Measurements from ENCODE around the gene ABI3BP. TPM values are rescaled to one million over a fixed set of nuclear protein-coding genes. Genes with fewer than 3 reads are reported as not detected.

ABI3BP gene
- total RNA-seq, 1 donor from 2014 or later, result 1.1 TPM

DNA sequence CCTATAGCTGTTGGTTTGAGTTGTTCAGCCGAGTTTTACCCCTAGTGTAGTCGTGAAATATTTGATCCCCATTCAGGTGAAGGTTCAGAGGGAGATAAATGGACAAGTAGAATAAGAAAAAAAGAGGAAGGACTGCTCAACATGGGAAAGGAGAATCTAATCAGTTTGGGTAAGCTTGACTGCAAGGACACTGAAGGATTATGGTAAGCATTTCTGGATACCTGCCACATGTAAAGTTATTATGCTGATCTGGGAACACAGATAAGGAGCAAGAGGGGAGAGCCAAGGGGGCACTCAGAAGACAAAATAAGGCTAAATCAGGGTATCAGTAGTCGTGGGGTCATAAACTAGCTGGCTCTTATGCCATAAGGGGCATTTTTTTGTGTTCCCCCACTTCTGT, 234.1 kb downstream of the ABI3BP start:
- no peak overlapping the region for H3K4me3 Mint-ChIP-seq (ENCODE audit: unreplicated experiment)
- no peaks in the 10 kb centered on the region for H3K27me3 Mint-ChIP-seq (ENCODE audit: low read depth, unreplicated experiment)
- H2AFZ ChIP-seq (ENCODE audit: low read depth, low read length), result no peak overlapping the region
- no peak overlapping the region for H3K4me2 ChIP-seq (ENCODE audit: low read length)
- H3K4me3 ChIP-seq (ENCODE audit: insufficient read depth, low read depth, low read length), result no peak overlapping the region
- FAIRE-seq (no peak), DNase-seq (ENCODE audit: low read depth) (no peak)
- no peaks in the 10 kb centered on the region for H3K79me2 ChIP-seq (ENCODE audit: insufficient read depth, low read length)
- H3K4me1 ChIP-seq (ENCODE audit: insufficient read depth, low read length), result no peaks in the 10 kb centered on the region
- H3K27me3 ChIP-seq (ENCODE audit: insufficient read depth, low read length), result no peaks in the 10 kb centered on the region
- no peak overlapping the region for H3K27ac Mint-ChIP-seq (ENCODE audit: unreplicated experiment)
- H3K27ac ChIP-seq (ENCODE audit: low read depth, low read length), result no peak overlapping the region
- no peaks in the 10 kb centered on the region for H3K9me3 Mint-ChIP-seq (ENCODE audit: unreplicated experiment)
- peaks cover 3% of the 10 kb centered on the region for H3K36me3 Mint-ChIP-seq (ENCODE audit: low read depth, unreplicated experiment)
- H3K9me3 ChIP-seq (ENCODE audit: insufficient read depth, low read depth, low read length), result no peaks in the 10 kb centered on the region
- H3K36me3 ChIP-seq (ENCODE audit: insufficient read depth, low read length), result no peaks in the 10 kb centered on the region
- H4K20me1 ChIP-seq (ENCODE audit: insufficient read depth, low read length), result no peaks in the 10 kb centered on the region
- H3K4me1 Mint-ChIP-seq (ENCODE audit: low read depth, unreplicated experiment), result peaks cover 2% of the 10 kb centered on the region
- TF ChIP-seq, protein P1, sequence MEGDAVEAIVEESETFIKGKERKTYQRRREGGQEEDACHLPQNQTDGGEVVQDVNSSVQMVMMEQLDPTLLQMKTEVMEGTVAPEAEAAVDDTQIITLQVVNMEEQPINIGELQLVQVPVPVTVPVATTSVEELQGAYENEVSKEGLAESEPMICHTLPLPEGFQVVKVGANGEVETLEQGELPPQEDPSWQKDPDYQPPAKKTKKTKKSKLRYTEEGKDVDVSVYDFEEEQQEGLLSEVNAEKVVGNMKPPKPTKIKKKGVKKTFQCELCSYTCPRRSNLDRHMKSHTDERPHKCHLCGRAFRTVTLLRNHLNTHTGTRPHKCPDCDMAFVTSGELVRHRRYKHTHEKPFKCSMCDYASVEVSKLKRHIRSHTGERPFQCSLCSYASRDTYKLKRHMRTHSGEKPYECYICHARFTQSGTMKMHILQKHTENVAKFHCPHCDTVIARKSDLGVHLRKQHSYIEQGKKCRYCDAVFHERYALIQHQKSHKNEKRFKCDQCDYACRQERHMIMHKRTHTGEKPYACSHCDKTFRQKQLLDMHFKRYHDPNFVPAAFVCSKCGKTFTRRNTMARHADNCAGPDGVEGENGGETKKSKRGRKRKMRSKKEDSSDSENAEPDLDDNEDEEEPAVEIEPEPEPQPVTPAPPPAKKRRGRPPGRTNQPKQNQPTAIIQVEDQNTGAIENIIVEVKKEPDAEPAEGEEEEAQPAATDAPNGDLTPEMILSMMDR (IDR thresholded peaks at IDR 0.05; ENCODE audit: insufficient read depth, low read depth, low read length), result no peak
- H3K9ac ChIP-seq (ENCODE audit: low read length), result no peak overlapping the region

DNA sequence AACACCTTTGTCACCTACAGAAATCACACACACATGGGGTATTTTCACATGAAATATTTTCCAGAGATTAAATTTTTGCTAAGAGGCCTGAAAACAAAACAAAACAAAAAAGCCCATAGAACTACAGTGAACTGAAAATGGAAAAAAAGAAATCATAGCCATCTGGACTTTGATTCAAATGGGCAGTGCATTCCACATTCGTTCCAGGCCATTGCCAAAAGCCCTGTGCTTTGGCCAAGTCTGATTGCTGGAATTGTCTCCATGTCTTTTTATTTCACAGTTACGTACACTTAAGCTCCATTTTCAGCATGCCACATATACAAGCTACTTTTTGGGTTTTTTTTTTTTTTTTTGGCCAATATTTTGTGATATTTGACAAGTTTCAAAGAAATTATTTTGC, 236.8 kb downstream of the ABI3BP start:
- no peak overlapping the region for H3K9ac ChIP-seq (ENCODE audit: low read length)
- peaks cover 11% of the 10 kb centered on the region for H3K36me3 ChIP-seq (ENCODE audit: insufficient read depth, low read length)
- H3K27me3 ChIP-seq (ENCODE audit: insufficient read depth, low read length), result no peaks in the 10 kb centered on the region
- Mint-ChIP-seq H3K36me3 (ENCODE audit: low read depth, unreplicated experiment) (peaks cover 8% of the 10 kb centered on the region), H3K9me3 (ENCODE audit: unreplicated experiment) (no peaks in the 10 kb centered on the region), H3K4me3 (ENCODE audit: unreplicated experiment) (no peak overlapping the region), H3K4me1 (ENCODE audit: low read depth, unreplicated experiment) (peaks cover 2% of the 10 kb centered on the region), H3K27me3 (ENCODE audit: low read depth, unreplicated experiment) (no peaks in the 10 kb centered on the region), H3K27ac (ENCODE audit: unreplicated experiment) (no peak overlapping the region)
- peak; percentile 55 for DNase-seq (ENCODE audit: low read depth)
- H3K4me3 ChIP-seq (ENCODE audit: insufficient read depth, low read depth, low read length), result no peak overlapping the region
- H3K4me2 ChIP-seq (ENCODE audit: low read length), result no peak overlapping the region
- H4K20me1 ChIP-seq (ENCODE audit: insufficient read depth, low read length), result no peaks in the 10 kb centered on the region
- H3K4me1 ChIP-seq (ENCODE audit: insufficient read depth, low read length), result no peaks in the 10 kb centered on the region
- no peak overlapping the region for H2AFZ ChIP-seq (ENCODE audit: low read depth, low read length)
- no peaks in the 10 kb centered on the region for H3K9me3 ChIP-seq (ENCODE audit: insufficient read depth, low read depth, low read length)
- no peak for TF ChIP-seq EZH2 (IDR thresholded peaks at IDR 0.05; ENCODE audit: insufficient read depth, low read length)
- TF ChIP-seq, protein P1 (IDR thresholded peaks at IDR 0.05; ENCODE audit: insufficient read depth, low read depth, low read length), result no peak
- FAIRE-seq, result no peak
- no peaks in the 10 kb centered on the region for H3K79me2 ChIP-seq (ENCODE audit: insufficient read depth, low read length)
- no peak overlapping the region for H3K27ac ChIP-seq (ENCODE audit: low read depth, low read length)

DNA sequence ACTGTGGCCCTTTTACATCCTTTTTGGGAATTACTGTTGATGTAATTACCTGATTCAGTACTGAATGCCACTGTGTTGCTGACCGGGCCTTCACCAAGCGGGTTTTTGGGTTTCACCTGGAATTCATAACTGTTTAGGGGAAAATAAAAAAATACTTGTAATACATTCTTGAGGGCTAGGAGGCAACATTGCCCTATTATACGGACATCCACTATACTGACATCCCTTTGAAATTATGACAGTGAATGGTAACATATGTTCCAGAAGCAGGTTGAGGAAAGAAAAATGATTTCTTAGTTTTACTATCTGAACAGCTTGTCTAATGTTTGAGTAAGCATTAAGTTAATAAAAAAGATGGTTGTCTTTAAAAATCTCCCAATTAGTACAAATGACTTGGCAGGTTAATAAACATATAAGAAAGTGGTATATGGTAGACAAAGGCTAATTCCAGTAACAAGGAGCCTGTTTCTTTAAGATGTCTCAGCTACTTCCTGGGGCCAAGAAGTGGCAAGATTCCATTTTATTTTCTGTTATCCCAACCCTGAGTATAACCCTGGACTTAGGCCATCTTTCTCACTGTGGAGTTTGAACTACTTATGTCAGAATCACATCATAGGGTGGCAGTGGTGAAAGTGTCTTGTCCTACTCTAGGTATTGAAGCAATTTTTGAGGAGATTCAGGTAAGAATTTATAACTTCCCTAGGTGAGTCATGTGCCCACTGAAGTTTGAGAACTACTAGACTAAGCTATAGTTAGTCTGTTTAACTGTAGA, 238.5 kb downstream of the ABI3BP start:
- H3K4me1 Mint-ChIP-seq (ENCODE audit: low read depth, unreplicated experiment), result peaks cover 2% of the 10 kb centered on the region
- FAIRE-seq, result peak; percentile 5
- peaks cover 8% of the 10 kb centered on the region for H3K36me3 Mint-ChIP-seq (ENCODE audit: low read depth, unreplicated experiment)

More for the DNA sequence above, 238.5 kb downstream of the ABI3BP start:
- Mint-ChIP-seq H3K4me3 (ENCODE audit: unreplicated experiment) (no peak overlapping the region), H3K9me3 (ENCODE audit: unreplicated experiment) (no peaks in the 10 kb centered on the region), H3K27me3 (ENCODE audit: low read depth, unreplicated experiment) (no peaks in the 10 kb centered on the region), H3K27ac (ENCODE audit: unreplicated experiment) (no peak overlapping the region)
- H3K9me3 ChIP-seq (ENCODE audit: insufficient read depth, low read depth, low read length), result no peaks in the 10 kb centered on the region
- no peaks in the 10 kb centered on the region for H4K20me1 ChIP-seq (ENCODE audit: insufficient read depth, low read length)
- no peak for DNase-seq (ENCODE audit: low read depth)
- H3K79me2 ChIP-seq (ENCODE audit: insufficient read depth, low read length), result no peaks in the 10 kb centered on the region
- H3K36me3 ChIP-seq (ENCODE audit: insufficient read depth, low read length), result peaks cover 26% of the 10 kb centered on the region
- H2AFZ ChIP-seq (ENCODE audit: low read depth, low read length), result no peak overlapping the region
- TF ChIP-seq EZH2 (IDR thresholded peaks at IDR 0.05; ENCODE audit: insufficient read depth, low read length), result no peak
- TF ChIP-seq, protein P1 (IDR thresholded peaks at IDR 0.05; ENCODE audit: insufficient read depth, low read depth, low read length), result no peak
- no peak overlapping the region for H3K27ac ChIP-seq (ENCODE audit: low read depth, low read length)
- H3K4me2 ChIP-seq (ENCODE audit: low read length), result no peak overlapping the region
- H3K4me3 ChIP-seq (ENCODE audit: insufficient read depth, low read depth, low read length), result no peak overlapping the region
- no peaks in the 10 kb centered on the region for H3K4me1 ChIP-seq (ENCODE audit: insufficient read depth, low read length)
- no peak overlapping the region for H3K9ac ChIP-seq (ENCODE audit: low read length)
- H3K27me3 ChIP-seq (ENCODE audit: insufficient read depth, low read length), result no peaks in the 10 kb centered on the region

Measured in astrocyte (in vitro differentiated cells and primary cell).